Esophagus muscularis mucosa (tissue), 3 donors: ENCODE results near the gene HERC3.

ENCODE experiments used
- POLR2AphosphoS5 ChIP-seq, 2 donors: sonication (generic); formaldehyde crosslinking; IDR thresholded peaks; one replicate each; pipeline ENCODE4 v1.6.1; 2017; ENCODE audit warnings: antibody characterized with exemption in 2 of 2
- TF ChIP-seq, protein P1 (sequence below), 3 experiments: fragments of 200-600 bp in 2 of 3; fragments of 450-650 bp in 1 of 3; sonication (generic) in 2 of 3; IDR thresholded peaks; one replicate each; pipeline ENCODE4 v1.5.1; 2017 to 2019; ENCODE audit warnings: antibody characterized with exemption in 3 of 3, mild to moderate bottlenecking in 2 of 3, moderate library complexity in 1 of 3

DNA sequence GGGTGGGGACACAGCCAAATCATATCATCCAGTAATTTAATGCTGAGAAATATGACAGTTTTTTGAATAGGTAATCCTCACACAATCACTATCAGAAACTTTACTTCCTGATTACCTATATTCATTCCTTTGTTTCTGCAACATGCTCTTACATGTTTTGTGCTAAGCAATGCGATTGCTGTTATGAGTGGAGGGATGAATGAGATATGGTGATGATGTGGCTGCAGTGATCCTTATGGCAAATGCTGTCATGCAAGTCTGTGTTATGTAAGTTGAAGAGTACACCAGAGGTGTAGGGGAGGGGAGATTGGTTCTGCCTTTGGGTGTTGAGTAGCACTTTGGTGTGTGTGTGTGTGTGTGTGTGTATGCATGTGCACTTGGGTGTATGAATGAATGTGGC, 14.6 kb downstream of the HERC3 start:
- TF ChIP-seq, protein P1, sequence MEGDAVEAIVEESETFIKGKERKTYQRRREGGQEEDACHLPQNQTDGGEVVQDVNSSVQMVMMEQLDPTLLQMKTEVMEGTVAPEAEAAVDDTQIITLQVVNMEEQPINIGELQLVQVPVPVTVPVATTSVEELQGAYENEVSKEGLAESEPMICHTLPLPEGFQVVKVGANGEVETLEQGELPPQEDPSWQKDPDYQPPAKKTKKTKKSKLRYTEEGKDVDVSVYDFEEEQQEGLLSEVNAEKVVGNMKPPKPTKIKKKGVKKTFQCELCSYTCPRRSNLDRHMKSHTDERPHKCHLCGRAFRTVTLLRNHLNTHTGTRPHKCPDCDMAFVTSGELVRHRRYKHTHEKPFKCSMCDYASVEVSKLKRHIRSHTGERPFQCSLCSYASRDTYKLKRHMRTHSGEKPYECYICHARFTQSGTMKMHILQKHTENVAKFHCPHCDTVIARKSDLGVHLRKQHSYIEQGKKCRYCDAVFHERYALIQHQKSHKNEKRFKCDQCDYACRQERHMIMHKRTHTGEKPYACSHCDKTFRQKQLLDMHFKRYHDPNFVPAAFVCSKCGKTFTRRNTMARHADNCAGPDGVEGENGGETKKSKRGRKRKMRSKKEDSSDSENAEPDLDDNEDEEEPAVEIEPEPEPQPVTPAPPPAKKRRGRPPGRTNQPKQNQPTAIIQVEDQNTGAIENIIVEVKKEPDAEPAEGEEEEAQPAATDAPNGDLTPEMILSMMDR (IDR thresholded peaks at IDR 0.05): no peak
- no peak for TF ChIP-seq POLR2AphosphoS5 (IDR thresholded peaks at IDR 0.05)
